ENCODE results near the gene DTWD2.

GRCh38 chr5:118963169-118963568, 25.2 kb downstream of the DTWD2 start:
- TF ChIP-seq CTCF (IDR thresholded peaks at IDR 0.05) (no peak), POLR2A (IDR thresholded peaks at IDR 0.05) (no peak)

Data from uterus (tissue), 2 donors.